Measurements from ENCODE around the gene SOX9.

Gene SOX9

GRCh38 chr17:72162569-72162968 is 41.7 kb downstream of the SOX9 start:
- no peak for DNase-seq (ENCODE audit: low spot score)

GRCh38 chr17:72163474-72163873 is 42.7 kb downstream of the SOX9 start:
- no peak for DNase-seq (ENCODE audit: low spot score)

GRCh38 chr17:72164158-72164739 is 43.4 kb downstream of the SOX9 start:
- no peak for DNase-seq (ENCODE audit: low spot score)

GRCh38 chr17:72165192-72165866 is 44.5 kb downstream of the SOX9 start:
- DNase-seq (ENCODE audit: low spot score) = no peak

- DNase-seq (ENCODE audit: low spot score) = peak; percentile 67
Measured at GRCh38 chr17:72165867-72166439, 45.1 kb downstream of the SOX9 start.

GRCh38 chr17:72167593-72167992 is 46.8 kb downstream of the SOX9 start:
- no peak for DNase-seq (ENCODE audit: low spot score)

- no peak for DNase-seq (ENCODE audit: low spot score)
Measured at GRCh38 chr17:72169823-72170222, 49.0 kb downstream of the SOX9 start.

- DNase-seq (ENCODE audit: low spot score) = no peak
Measured at GRCh38 chr17:72171703-72172667, 51.2 kb downstream of the SOX9 start.

GRCh38 chr17:72173499-72174116 is 52.8 kb downstream of the SOX9 start:
- DNase-seq (ENCODE audit: low spot score) = no peak

GRCh38 chr17:72175263-72175662 is 54.4 kb downstream of the SOX9 start:
- DNase-seq (ENCODE audit: low spot score) = no peak

Measured in ecto neural progenitor cell (in vitro differentiated cells).